OCI-LY7 (cell line): ENCODE results near the gene PSG5. TPM values are rescaled to one million over a fixed set of nuclear protein-coding genes. Genes with fewer than 3 reads are reported as not detected.
"Not testable (repeated sequence)": the region's sequence is repeated elsewhere in the genome, so short reads cannot be mapped to it uniquely, and the experiment has no call there.

ENCODE experiments used
- BruUV-seq: library from RNA; stranded (reverse); fragments of 400-500 nt; replicated peaks from 2 replicates; lab custom pipeline; 2021; lab: Mats Ljungman, UMichigan
- CTCF ChIA-PET: fragments of 300-600 bp; sonication (Branson Sonifier 250); formaldehyde crosslinking; loops from one replicate; lab custom pipeline; 2022; ENCODE audit warnings: antibody characterized with exemption; ENCODE audit not compliant: unreplicated experiment; lab: Charles Lee
- POLR2A ChIA-PET: fragments of 300-600 bp; sonication (Branson Sonifier 250); formaldehyde crosslinking; loops from one replicate; lab custom pipeline; 2022; ENCODE audit warnings: antibody characterized with exemption; lab: Charles Lee
- DNase-seq: peaks from one replicate; pipeline ENCODE4 v3.0.0-alpha.2; 2015; ENCODE audit warnings: low spot score
- H2AFZ ChIP-seq: fragments of 200-600 bp; sonication (generic), shearing (Covaris generic); 2 replicates; pipeline ENCODE4 v1.6.1; 2014; ENCODE audit warnings: mild to moderate bottlenecking, antibody characterized with exemption, low read length, moderate library complexity
- H3K27ac ChIP-seq: fragments of 200-600 bp; sonication (generic); 2 replicates; pipeline ENCODE4 v1.5.1; 2014; ENCODE audit warnings: mixed run types, low read depth, mild to moderate bottlenecking, moderate library complexity, low read length, inconsistent platforms; ENCODE audit not compliant: poor library complexity, severe bottlenecking
- H3K36me3 ChIP-seq: fragments of 200-600 bp; sonication (generic); 2 replicates; pipeline ENCODE4 v1.6.1; 2014; ENCODE audit warnings: mild to moderate bottlenecking, antibody characterized with exemption, low read length, moderate library complexity, mixed read lengths; ENCODE audit not compliant: insufficient read depth
- H3K4me1 ChIP-seq: fragments of 200-600 bp; sonication (generic); 2 replicates; pipeline ENCODE4 v1.5.1; 2014; ENCODE audit warnings: mild to moderate bottlenecking, low read length; ENCODE audit not compliant: insufficient read depth, poor library complexity, severe bottlenecking
- H3K4me2 ChIP-seq: fragments of 200-600 bp; sonication (generic); 2 replicates; pipeline ENCODE4 v1.6.1; 2014; ENCODE audit warnings: mild to moderate bottlenecking, low read length
- H3K4me3 ChIP-seq: fragments of 200-600 bp; sonication (generic); 2 replicates; pipeline ENCODE4 v1.5.1; 2014; ENCODE audit warnings: mild to moderate bottlenecking, low read depth, low read length; ENCODE audit not compliant: poor library complexity, severe bottlenecking
- H3K79me2 ChIP-seq: fragments of 200-600 bp; sonication (generic); 2 replicates; pipeline ENCODE4 v1.6.1; 2016; ENCODE audit warnings: low read depth, mild to moderate bottlenecking, low read length, moderate library complexity, mixed read lengths; ENCODE audit not compliant: insufficient read depth
- H3K9me2 ChIP-seq: fragments of 200-600 bp; sonication (generic); 2 replicates; pipeline ENCODE4 v1.6.1; 2016; ENCODE audit warnings: mild to moderate bottlenecking, low read length, mixed read lengths; ENCODE audit not compliant: insufficient read depth
- H3K9me3 ChIP-seq: fragments of 200-600 bp; sonication (generic); 2 replicates; pipeline ENCODE4 v1.6.1; 2014; ENCODE audit warnings: mild to moderate bottlenecking, mixed run types, low read length, mixed read lengths
- H4K20me1 ChIP-seq: fragments of 200-600 bp; sonication (generic); 2 replicates; pipeline ENCODE4 v1.6.1; 2014; ENCODE audit warnings: mild to moderate bottlenecking, antibody characterized with exemption, low read length, moderate library complexity, mixed read lengths; ENCODE audit not compliant: insufficient read depth
- intact Hi-C: fragments of 100-400 bp; cut with micrococcal nuclease; formaldehyde crosslinking; loops from one replicate; pipeline ENCODE4 v1.10.0; 2022; ENCODE audit not compliant: unreplicated experiment
- total RNA-seq, 2 experiments: library from RNA; depleted of rRNA in 1 of 2; stranded (reverse); fragments of >200 nt in 1 of 2; shearing (Covaris generic) in 1 of 2; gene quantifications; 2 replicates each; pipeline ENCODE4 v1.2.3, GENCODE V29; 2014 to 2022
- TF ChIP-seq, protein P1 (sequence below): fragments of 200-600 bp; sonication (generic); conservative IDR thresholded peaks from 2 replicates; pipeline ENCODE4 v1.5.1; 2014; ENCODE audit warnings: mild to moderate bottlenecking, antibody characterized with exemption, low read length, moderate library complexity, mixed read lengths

PSG5 gene
- total RNA-seq, 2 experiments from 2014 or later, result not detected

DNA sequence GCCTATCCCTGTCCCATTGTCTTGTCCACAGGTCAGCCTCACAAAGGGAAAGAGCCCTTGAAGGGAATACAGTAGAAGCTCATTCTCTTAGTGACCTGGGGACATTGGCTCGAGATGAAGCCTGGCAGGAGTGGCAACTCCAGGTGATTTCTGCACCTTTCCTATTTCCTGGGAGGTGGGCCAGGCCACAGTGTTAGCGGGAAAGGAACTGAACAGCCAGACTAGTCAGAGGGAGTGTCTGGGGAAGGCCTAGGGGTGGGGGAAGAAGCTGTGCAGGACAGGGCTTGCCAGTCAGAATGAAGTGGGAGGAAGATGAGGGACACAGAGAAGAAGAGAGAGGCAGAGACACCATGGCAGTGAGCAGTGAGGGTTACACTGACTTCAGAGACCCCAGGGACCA is 15.6 kb upstream of the PSG5 start:
- H3K4me2 ChIP-seq, DNase-seq, H3K4me3 ChIP-seq, H3K4me1 ChIP-seq, POLR2A ChIA-PET, H3K79me2 ChIP-seq, intact Hi-C loops, H2AFZ ChIP-seq, H3K9me3 ChIP-seq, BruUV-seq, CTCF ChIA-PET, H3K9me2 ChIP-seq, H4K20me1 ChIP-seq, H3K36me3 ChIP-seq, H3K27ac ChIP-seq: not testable (repeated sequence)

- POLR2A ChIA-PET, DNase-seq, H4K20me1 ChIP-seq, CTCF ChIA-PET, H2AFZ ChIP-seq, H3K4me2 ChIP-seq, intact Hi-C loops, H3K27ac ChIP-seq, H3K4me1 ChIP-seq, H3K9me3 ChIP-seq, BruUV-seq, H3K36me3 ChIP-seq, H3K4me3 ChIP-seq, H3K79me2 ChIP-seq, H3K9me2 ChIP-seq: not testable (repeated sequence)
Measured at GRCh38 chr19:43201337-43201801, 15.0 kb upstream of the PSG5 start.

- H3K9me3 ChIP-seq, H3K36me3 ChIP-seq, H3K4me3 ChIP-seq, BruUV-seq, H3K27ac ChIP-seq, H3K4me2 ChIP-seq, intact Hi-C loops, CTCF ChIA-PET, H3K79me2 ChIP-seq, H3K4me1 ChIP-seq, POLR2A ChIA-PET, H3K9me2 ChIP-seq, H2AFZ ChIP-seq, DNase-seq, H4K20me1 ChIP-seq: not testable (repeated sequence)
- TF ChIP-seq, protein P1, sequence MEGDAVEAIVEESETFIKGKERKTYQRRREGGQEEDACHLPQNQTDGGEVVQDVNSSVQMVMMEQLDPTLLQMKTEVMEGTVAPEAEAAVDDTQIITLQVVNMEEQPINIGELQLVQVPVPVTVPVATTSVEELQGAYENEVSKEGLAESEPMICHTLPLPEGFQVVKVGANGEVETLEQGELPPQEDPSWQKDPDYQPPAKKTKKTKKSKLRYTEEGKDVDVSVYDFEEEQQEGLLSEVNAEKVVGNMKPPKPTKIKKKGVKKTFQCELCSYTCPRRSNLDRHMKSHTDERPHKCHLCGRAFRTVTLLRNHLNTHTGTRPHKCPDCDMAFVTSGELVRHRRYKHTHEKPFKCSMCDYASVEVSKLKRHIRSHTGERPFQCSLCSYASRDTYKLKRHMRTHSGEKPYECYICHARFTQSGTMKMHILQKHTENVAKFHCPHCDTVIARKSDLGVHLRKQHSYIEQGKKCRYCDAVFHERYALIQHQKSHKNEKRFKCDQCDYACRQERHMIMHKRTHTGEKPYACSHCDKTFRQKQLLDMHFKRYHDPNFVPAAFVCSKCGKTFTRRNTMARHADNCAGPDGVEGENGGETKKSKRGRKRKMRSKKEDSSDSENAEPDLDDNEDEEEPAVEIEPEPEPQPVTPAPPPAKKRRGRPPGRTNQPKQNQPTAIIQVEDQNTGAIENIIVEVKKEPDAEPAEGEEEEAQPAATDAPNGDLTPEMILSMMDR, result peak; percentile 53
Measured at GRCh38 chr19:43198686-43199419, 12.5 kb upstream of the PSG5 start.

DNA sequence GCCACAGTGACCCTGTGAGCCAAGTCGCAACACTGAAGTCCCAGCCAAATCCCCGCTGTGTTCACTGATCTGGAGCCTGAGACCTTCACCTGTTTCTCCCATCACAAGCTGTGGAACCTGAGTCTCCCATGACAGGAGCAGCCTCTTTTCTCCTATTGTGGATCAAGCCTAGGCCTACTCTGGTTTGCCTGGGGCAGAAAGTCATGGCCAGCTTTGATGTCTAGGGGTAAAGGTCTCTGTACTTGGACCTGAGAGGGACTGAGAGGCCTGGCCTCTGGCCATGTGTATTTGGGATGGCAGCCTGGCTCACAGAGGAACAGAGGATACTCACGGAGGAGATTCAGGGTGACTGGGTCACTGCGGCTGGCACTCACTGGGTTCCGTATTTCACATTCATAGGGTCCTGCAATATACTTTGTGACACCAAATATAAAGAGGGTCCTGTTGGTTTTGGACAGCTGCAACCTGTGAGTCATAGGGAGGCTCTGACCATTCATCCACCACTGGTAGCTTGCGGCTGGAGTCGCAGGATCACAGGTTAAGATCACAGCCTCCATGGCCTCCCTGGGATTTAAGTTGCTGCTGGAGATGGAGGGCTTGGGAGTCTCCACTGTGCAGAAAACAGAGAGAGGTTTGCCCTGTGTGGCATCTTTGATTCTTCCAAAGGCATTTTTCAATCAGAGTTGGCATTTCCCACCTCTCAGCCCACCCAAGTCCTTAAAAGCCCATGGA is 11.5 kb upstream of the PSG5 start:
- CTCF ChIA-PET, intact Hi-C loops, H3K9me3 ChIP-seq, DNase-seq, H3K4me2 ChIP-seq, H3K9me2 ChIP-seq, H3K79me2 ChIP-seq, H3K4me1 ChIP-seq, POLR2A ChIA-PET, BruUV-seq, H4K20me1 ChIP-seq, H3K4me3 ChIP-seq, H3K36me3 ChIP-seq, H2AFZ ChIP-seq, H3K27ac ChIP-seq: not testable (repeated sequence)

DNA sequence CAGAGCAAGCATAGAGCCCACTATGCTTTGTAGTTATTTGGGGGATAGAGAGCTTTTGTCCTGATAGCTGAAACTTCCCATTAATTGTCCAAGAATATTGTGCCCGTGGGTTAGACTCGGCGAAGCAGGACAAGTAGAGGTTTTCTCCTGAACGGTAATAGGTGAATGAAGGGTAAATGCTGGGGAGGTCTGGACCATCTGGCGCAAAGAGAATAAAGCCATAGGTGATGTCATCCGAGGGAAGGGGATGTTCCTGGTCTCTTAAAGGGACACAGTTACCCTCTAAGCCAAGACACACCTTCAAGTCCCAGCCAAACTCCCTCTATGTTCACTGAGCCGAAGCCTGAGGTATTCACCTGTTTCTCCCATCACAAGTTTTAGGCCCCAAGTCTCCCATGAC is 8.1 kb upstream of the PSG5 start:
- H3K4me3 ChIP-seq, H3K9me2 ChIP-seq, CTCF ChIA-PET, BruUV-seq, H3K79me2 ChIP-seq, H3K4me2 ChIP-seq, POLR2A ChIA-PET, intact Hi-C loops, H2AFZ ChIP-seq, H3K36me3 ChIP-seq, DNase-seq, H3K4me1 ChIP-seq, H4K20me1 ChIP-seq, H3K9me3 ChIP-seq, H3K27ac ChIP-seq: not testable (repeated sequence)
